ENCODE data around the gene TAS2R30. TPM values are rescaled to one million over a fixed set of nuclear protein-coding genes. Genes with fewer than 3 reads are reported as not detected.
A peak's percentile ranks its signal among the peaks of the same experiment; 100 is the strongest.
"Not testable (repeated sequence)": the region's sequence is repeated elsewhere in the genome, so short reads cannot be mapped to it uniquely, and the experiment has no call there.

TAS2R30 gene
- total and polyA plus RNA-seq, 9 donors = 0.10 to 4.3 (median 0.23) TPM; not detected in 4

- Histone ChIP-seq H3K27me3 (ENCODE audit: control insufficient read depth, insufficient read depth, low read length) (no peaks in the 10 kb centered on the region), H3K27ac (ENCODE audit: low read length) (no peak overlapping the region), H3K4me1 (ENCODE audit: control insufficient read depth, insufficient read depth, low read length) (no peaks in the 10 kb centered on the region), H3K4me3 (ENCODE audit: low read length) (no peak overlapping the region), H3K36me3 (ENCODE audit: control insufficient read depth, insufficient read depth, low read length) (peaks cover 3% of the 10 kb centered on the region), H3K9me3 (replicated peaks; ENCODE audit: control insufficient read depth, low read depth, low read length) (no peaks in the 10 kb centered on the region)
- DNase-seq = peak; percentile 12
- WGBS (ENCODE audit: insufficient coverage) = 0% methylated on average over 1 of the region's 2 CpGs
Observed at GRCh38 chr12:11130999-11131398, 3.4 kb downstream of the TAS2R30 start.

- Histone ChIP-seq H3K9me3 (replicated peaks; ENCODE audit: control insufficient read depth, low read depth, low read length) (no peaks in the 10 kb centered on the region), H3K36me3 (ENCODE audit: control insufficient read depth, insufficient read depth, low read length) (peaks cover 3% of the 10 kb centered on the region), H3K27ac (ENCODE audit: low read length) (no peak overlapping the region), H3K4me1 (ENCODE audit: control insufficient read depth, insufficient read depth, low read length) (no peaks in the 10 kb centered on the region), H3K4me3 (ENCODE audit: low read length) (no peak overlapping the region), H3K27me3 (ENCODE audit: control insufficient read depth, insufficient read depth, low read length) (no peaks in the 10 kb centered on the region)
- WGBS (ENCODE audit: insufficient coverage) = 90% methylated on average over 3 of the region's 3 CpGs
- no peak for DNase-seq
Observed at GRCh38 chr12:11130382-11130781, 4.1 kb downstream of the TAS2R30 start.

GRCh38 chr12:11114130-11114529, 20.3 kb downstream of the TAS2R30 start:
- not testable (repeated sequence) for H3K36me3 ChIP-seq (ENCODE audit: control insufficient read depth, insufficient read depth, low read length); H3K4me3 ChIP-seq (ENCODE audit: low read length); H3K4me1 ChIP-seq (ENCODE audit: control insufficient read depth, insufficient read depth, low read length); DNase-seq; H3K27me3 ChIP-seq (ENCODE audit: control insufficient read depth, insufficient read depth, low read length); H3K27ac ChIP-seq (ENCODE audit: low read length)
- WGBS (ENCODE audit: insufficient coverage) = 100% methylated on average over 1 of the region's 1 CpG
- H3K9me3 ChIP-seq (replicated peaks; ENCODE audit: control insufficient read depth, low read depth, low read length) = peaks cover 60% of the 10 kb centered on the region

GRCh38 chr12:11111213-11111612, 23.2 kb downstream of the TAS2R30 start:
- not testable (repeated sequence) for H3K27ac ChIP-seq (ENCODE audit: low read length); H3K27me3 ChIP-seq (ENCODE audit: control insufficient read depth, insufficient read depth, low read length); H3K4me1 ChIP-seq (ENCODE audit: control insufficient read depth, insufficient read depth, low read length); H3K4me3 ChIP-seq (ENCODE audit: low read length); DNase-seq
- peaks cover 13% of the 10 kb centered on the region for H3K36me3 ChIP-seq (ENCODE audit: control insufficient read depth, insufficient read depth, low read length)
- no CpG with 5 or more reads among the region's 1 CpG for WGBS (ENCODE audit: insufficient coverage)
- peaks cover 60% of the 10 kb centered on the region for H3K9me3 ChIP-seq (replicated peaks; ENCODE audit: control insufficient read depth, low read depth, low read length)

- Histone ChIP-seq H3K4me3 (ENCODE audit: low read length) (no peak overlapping the region), H3K4me1 (ENCODE audit: control insufficient read depth, insufficient read depth, low read length) (no peaks in the 10 kb centered on the region), H3K9me3 (replicated peaks; ENCODE audit: control insufficient read depth, low read depth, low read length) (peaks cover 54% of the 10 kb centered on the region), H3K27ac (ENCODE audit: low read length) (no peak overlapping the region), H3K27me3 (ENCODE audit: control insufficient read depth, insufficient read depth, low read length) (no peaks in the 10 kb centered on the region), H3K36me3 (ENCODE audit: control insufficient read depth, insufficient read depth, low read length) (peaks cover 13% of the 10 kb centered on the region)
- no peak for DNase-seq
- WGBS (ENCODE audit: insufficient coverage) = 100% methylated on average over 1 of the region's 2 CpGs
Observed at GRCh38 chr12:11108862-11109261, 25.6 kb downstream of the TAS2R30 start.

GRCh38 chr12:11107719-11108118, 26.7 kb downstream of the TAS2R30 start:
- Histone ChIP-seq H3K27me3 (ENCODE audit: control insufficient read depth, insufficient read depth, low read length) (no peaks in the 10 kb centered on the region), H3K27ac (ENCODE audit: low read length) (no peak overlapping the region), H3K4me1 (ENCODE audit: control insufficient read depth, insufficient read depth, low read length) (no peaks in the 10 kb centered on the region), H3K36me3 (ENCODE audit: control insufficient read depth, insufficient read depth, low read length) (peaks cover 13% of the 10 kb centered on the region), H3K9me3 (replicated peaks; ENCODE audit: control insufficient read depth, low read depth, low read length) (peaks cover 48% of the 10 kb centered on the region), H3K4me3 (ENCODE audit: low read length) (no peak overlapping the region)
- no CpG with 5 or more reads among the region's 1 CpG for WGBS (ENCODE audit: insufficient coverage)
- DNase-seq = no peak

- peaks cover 36% of the 10 kb centered on the region for H3K9me3 ChIP-seq (replicated peaks; ENCODE audit: control insufficient read depth, low read depth, low read length)
- H3K4me3 ChIP-seq (ENCODE audit: low read length) = no peak overlapping the region
- DNase-seq = no peak
- H3K27ac ChIP-seq (ENCODE audit: low read length) = no peak overlapping the region
- no peaks in the 10 kb centered on the region for H3K27me3 ChIP-seq (ENCODE audit: control insufficient read depth, insufficient read depth, low read length)
- H3K36me3 ChIP-seq (ENCODE audit: control insufficient read depth, insufficient read depth, low read length) = peaks cover 13% of the 10 kb centered on the region
- H3K4me1 ChIP-seq (ENCODE audit: control insufficient read depth, insufficient read depth, low read length) = no peaks in the 10 kb centered on the region
- WGBS (ENCODE audit: insufficient coverage) = no CpG with 5 or more reads among the region's 2 CpGs
Observed at GRCh38 chr12:11106288-11106687, 28.2 kb downstream of the TAS2R30 start.

- Histone ChIP-seq H3K9me3 (replicated peaks; ENCODE audit: control insufficient read depth, low read depth, low read length) (peaks cover 33% of the 10 kb centered on the region), H3K36me3 (ENCODE audit: control insufficient read depth, insufficient read depth, low read length) (peaks cover 16% of the 10 kb centered on the region), H3K4me1 (ENCODE audit: control insufficient read depth, insufficient read depth, low read length) (no peaks in the 10 kb centered on the region), H3K27ac (ENCODE audit: low read length) (no peak overlapping the region), H3K4me3 (ENCODE audit: low read length) (no peak overlapping the region), H3K27me3 (ENCODE audit: control insufficient read depth, insufficient read depth, low read length) (no peaks in the 10 kb centered on the region)
- no peak for DNase-seq
- no CpG with 5 or more reads among the region's 2 CpGs for WGBS (ENCODE audit: insufficient coverage)
Observed at GRCh38 chr12:11105546-11105945, 28.9 kb downstream of the TAS2R30 start.

GRCh38 chr12:11094910-11095309, 39.5 kb downstream of the TAS2R30 start:
- not testable (repeated sequence) for H3K9me3 ChIP-seq (replicated peaks; ENCODE audit: control insufficient read depth, low read depth, low read length); H3K4me3 ChIP-seq (ENCODE audit: low read length); DNase-seq; H3K27ac ChIP-seq (ENCODE audit: low read length); H3K4me1 ChIP-seq (ENCODE audit: control insufficient read depth, insufficient read depth, low read length); H3K27me3 ChIP-seq (ENCODE audit: control insufficient read depth, insufficient read depth, low read length); H3K36me3 ChIP-seq (ENCODE audit: control insufficient read depth, insufficient read depth, low read length)
- no CpG with 5 or more reads among the region's 2 CpGs for WGBS (ENCODE audit: insufficient coverage)

- H3K4me1 ChIP-seq (ENCODE audit: control insufficient read depth, insufficient read depth, low read length) = no peaks in the 10 kb centered on the region
- no peaks in the 10 kb centered on the region for H3K27me3 ChIP-seq (ENCODE audit: control insufficient read depth, insufficient read depth, low read length)
- DNase-seq = no peak
- WGBS (ENCODE audit: insufficient coverage) = no CpG with 5 or more reads among the region's 6 CpGs
- H3K36me3 ChIP-seq (ENCODE audit: control insufficient read depth, insufficient read depth, low read length) = no peaks in the 10 kb centered on the region
- peaks cover 3% of the 10 kb centered on the region for H3K9me3 ChIP-seq (replicated peaks; ENCODE audit: control insufficient read depth, low read depth, low read length)
- no peak within 1 kb of the TSS for H3K4me3 ChIP-seq (ENCODE audit: low read length)
- H3K27ac ChIP-seq (ENCODE audit: low read length) = no peak within 1 kb of the TSS
Observed at GRCh38 chr12:11092128-11092527, 42.3 kb downstream of the TAS2R30 start, which contains the start of gene TAS2R43. Gene TAS2R43, minus strand, starts transcription at chr12:11092313. Its CDS starts 84 bp downstream, at chr12:11092229.

GRCh38 chr12:11089246-11089645, 45.2 kb downstream of the TAS2R30 start:
- H3K27me3 ChIP-seq (ENCODE audit: control insufficient read depth, insufficient read depth, low read length) = no peaks in the 10 kb centered on the region
- no peaks in the 10 kb centered on the region for H3K36me3 ChIP-seq (ENCODE audit: control insufficient read depth, insufficient read depth, low read length)
- no CpG with 5 or more reads among the region's 5 CpGs for WGBS (ENCODE audit: insufficient coverage)

More at GRCh38 chr12:11089246-11089645, 45.2 kb downstream of the TAS2R30 start:
- Histone ChIP-seq H3K9me3 (replicated peaks; ENCODE audit: control insufficient read depth, low read depth, low read length) (no peaks in the 10 kb centered on the region), H3K4me1 (ENCODE audit: control insufficient read depth, insufficient read depth, low read length) (no peaks in the 10 kb centered on the region), H3K27ac (ENCODE audit: low read length) (no peak overlapping the region), H3K4me3 (ENCODE audit: low read length) (no peak overlapping the region)
- no peak for DNase-seq

Measured in muscle of leg (tissue), 11 donors.